H9 (cell line): ENCODE results near the gene CNN3. TPM values are rescaled to one million over a fixed set of nuclear protein-coding genes. Genes with fewer than 3 reads are reported as not detected.

ENCODE experiments used
- DNase-seq: peaks from one replicate; pipeline ENCODE4 v3.0.0-alpha.2; 2017
- H2AFZ ChIP-seq: one replicate; pipeline ENCODE4 v1.6.1; 2013; ENCODE audit warnings: mild to moderate bottlenecking, low read length, control low read depth, moderate library complexity
- H2AK5ac ChIP-seq: 2 replicates; pipeline ENCODE4 v1.6.1; 2013; ENCODE audit warnings: low read length, control low read depth, mixed read lengths; ENCODE audit not compliant: insufficient read length
- H2BK120ac ChIP-seq: one replicate; pipeline ENCODE4 v1.6.1; 2013; ENCODE audit warnings: low read depth, mild to moderate bottlenecking, low read length, control low read depth, inconsistent platforms; ENCODE audit not compliant: poor library complexity, severe bottlenecking
- H2BK12ac ChIP-seq: 2 replicates; pipeline ENCODE4 v1.6.1; 2013; ENCODE audit warnings: low read length, control low read depth, mixed read lengths, low read depth; ENCODE audit not compliant: insufficient read length
- H2BK15ac ChIP-seq: 2 replicates; pipeline ENCODE4 v1.6.1; 2013; ENCODE audit warnings: low read depth, low read length, control low read depth
- H2BK20ac ChIP-seq: one replicate; pipeline ENCODE4 v1.6.1; 2013; ENCODE audit warnings: low read depth, mild to moderate bottlenecking, low read length, control low read depth, inconsistent platforms; ENCODE audit not compliant: poor library complexity, severe bottlenecking
- H2BK5ac ChIP-seq: 2 replicates; pipeline ENCODE4 v1.6.1; 2013; ENCODE audit warnings: low read length, control low read depth, mixed read lengths; ENCODE audit not compliant: insufficient read length
- H3K14ac ChIP-seq: 2 replicates; pipeline ENCODE4 v1.6.1; 2013; ENCODE audit warnings: low read length, control low read depth; ENCODE audit not compliant: insufficient read depth
- H3K18ac ChIP-seq: 2 replicates; pipeline ENCODE4 v1.6.1; 2013; ENCODE audit warnings: low read depth, mild to moderate bottlenecking, mixed read lengths, low read length, control low read depth; ENCODE audit not compliant: insufficient read length
- H3K23ac ChIP-seq: 2 replicates; pipeline ENCODE4 v1.6.1; 2013; ENCODE audit warnings: low read length, control low read depth, mixed read lengths, low read depth; ENCODE audit not compliant: insufficient read length
- H3K23me2 ChIP-seq: 2 replicates; pipeline ENCODE4 v1.6.1; 2013; ENCODE audit warnings: low read depth, mild to moderate bottlenecking, mixed read lengths, low read length, control low read depth; ENCODE audit not compliant: insufficient read length, poor library complexity, severe bottlenecking
- H3K27ac ChIP-seq: 2 replicates; pipeline ENCODE4 v1.5.1; 2013; ENCODE audit warnings: low read length, control low read depth, mixed read lengths, low read depth; ENCODE audit not compliant: insufficient read length
- H3K27me3 ChIP-seq: 2 replicates; pipeline ENCODE4 v1.6.1; 2013; ENCODE audit warnings: low read length, control low read depth, inconsistent platforms; ENCODE audit not compliant: insufficient read depth
- H3K4ac ChIP-seq: 2 replicates; pipeline ENCODE4 v1.6.1; 2013; ENCODE audit warnings: low read depth, mild to moderate bottlenecking, control low read depth, inconsistent platforms, low read length, moderate library complexity
- H3K4me1 ChIP-seq: 2 replicates; pipeline ENCODE4 v1.6.1; 2013; ENCODE audit warnings: low read length, control low read depth, inconsistent platforms; ENCODE audit not compliant: insufficient read depth
- H3K4me2 ChIP-seq: 2 replicates; pipeline ENCODE4 v1.6.1; 2013; ENCODE audit warnings: low read length, control low read depth, mixed read lengths; ENCODE audit not compliant: insufficient read length, insufficient read depth
- H3K56ac ChIP-seq: 2 replicates; pipeline ENCODE4 v1.6.1; 2013; ENCODE audit warnings: low read depth, mild to moderate bottlenecking, mixed read lengths, low read length, control low read depth; ENCODE audit not compliant: insufficient read length
- H3K79me1 ChIP-seq: 2 replicates; pipeline ENCODE4 v1.6.1; 2013; ENCODE audit warnings: low read depth, mild to moderate bottlenecking, moderate library complexity, low read length, control low read depth, inconsistent platforms; ENCODE audit not compliant: insufficient read depth, poor library complexity, severe bottlenecking
- H3K79me2 ChIP-seq: 2 replicates; pipeline ENCODE4 v1.6.1; 2013; ENCODE audit warnings: low read length, control low read depth, inconsistent platforms; ENCODE audit not compliant: insufficient read depth
- H3K9ac ChIP-seq: 2 replicates; pipeline ENCODE4 v1.6.1; 2013; ENCODE audit warnings: low read length, control low read depth, mixed read lengths; ENCODE audit not compliant: insufficient read length; ENCODE audit errors: extremely low read depth
- H3K9me3 ChIP-seq: one replicate; pipeline ENCODE4 v1.6.1; 2013; ENCODE audit warnings: low read depth, low read length, inconsistent platforms; ENCODE audit not compliant: control insufficient read depth
- H3T11ph ChIP-seq: one replicate; pipeline ENCODE4 v1.6.1; 2013; ENCODE audit warnings: mild to moderate bottlenecking, low read length, control low read depth, inconsistent platforms
- H4K20me1 ChIP-seq: one replicate; pipeline ENCODE4 v1.6.1; 2013; ENCODE audit not compliant: control insufficient read depth, insufficient read length, insufficient read depth
- H4K5ac ChIP-seq: 2 replicates; pipeline ENCODE4 v1.6.1; 2013; ENCODE audit warnings: low read depth, mild to moderate bottlenecking, mixed read lengths, low read length, control low read depth; ENCODE audit not compliant: insufficient read length
- H4K8ac ChIP-seq: replicated peaks from 2 replicates; pipeline ENCODE4 v1.6.1; 2013; ENCODE audit warnings: low read length, control low read depth, mixed read lengths, low read depth; ENCODE audit not compliant: insufficient read length
- H4K91ac ChIP-seq: 2 replicates; pipeline ENCODE4 v1.6.1; 2013; ENCODE audit warnings: low read depth, mild to moderate bottlenecking, moderate library complexity, mixed read lengths, low read length, control low read depth; ENCODE audit not compliant: insufficient read length
- H3K27ac Mint-ChIP-seq, 3 experiments: 2 replicates in 2 of 3; 3 replicates in 1 of 3; pipeline ENCODE4 v1.8.0; 2020 to 2021; ENCODE audit warnings: mixed read lengths in 3 of 3, mild to moderate bottlenecking in 1 of 3, moderate library complexity in 1 of 3
- H3K27me3 Mint-ChIP-seq: 2 replicates; pipeline ENCODE4 v1.8.0; 2021; ENCODE audit warnings: low read depth, mild to moderate bottlenecking, moderate library complexity, mixed read lengths
- H3K36me3 Mint-ChIP-seq, 3 experiments: 2 replicates in 2 of 3; 3 replicates in 1 of 3; pipeline ENCODE4 v1.8.0; 2020 to 2021; ENCODE audit warnings: low read depth in 3 of 3, mixed read lengths in 3 of 3; ENCODE audit not compliant: insufficient read depth in 1 of 3
- H3K4me1 Mint-ChIP-seq, 2 experiments: 2 replicates each; pipeline ENCODE4 v1.8.0; 2020; ENCODE audit warnings: mixed read lengths in 2 of 2
- H3K4me3 Mint-ChIP-seq, 2 experiments: 2 replicates in 1 of 2; 3 replicates in 1 of 2; pipeline ENCODE4 v1.8.0; 2020 to 2021; ENCODE audit warnings: mild to moderate bottlenecking in 2 of 2, mixed read lengths in 2 of 2, moderate library complexity in 1 of 2
- H3K9me3 Mint-ChIP-seq, 2 experiments: 2 replicates in 1 of 2; 3 replicates in 1 of 2; pipeline ENCODE4 v1.8.0; 2020; ENCODE audit warnings: mild to moderate bottlenecking in 2 of 2, mixed read lengths in 2 of 2, moderate library complexity in 1 of 2
- CTCF ChIP-seq: fragments of 200-600 bp; sonication (generic); conservative IDR thresholded peaks from 3 replicates; pipeline ENCODE4 v1.8.0; 2021; ENCODE audit warnings: antibody characterized with exemption, mild to moderate bottlenecking
- WGBS: extraction: QIAGEN DNeasy Blood & Tissue Kit; methylation state at CpG from one replicate; pipeline ENCODE4 v1.1.7; 2013; ENCODE audit warnings: missing lambda C conversion rate, low lambda C conversion rate, mixed read lengths; ENCODE audit not compliant: insufficient read length; ENCODE audit errors: extremely low coverage; 5-methylcytosine and 5-hydroxymethylcytosine counted together
- total RNA-seq: library from RNA; stranded (reverse); gene quantifications from 2 replicates; pipeline ENCODE4 v1.2.1, GENCODE V29; 2021

Gene CNN3
- total RNA-seq, 1 experiment from 2014 or later = 279 TPM

GRCh38 chr1:94872771-94873495 lies 54.0 kb downstream of the CNN3 start:
- H2AK5ac ChIP-seq = no peak overlapping the region
- H3K79me2 ChIP-seq = no peaks in the 10 kb centered on the region
- H3T11ph ChIP-seq = no peak overlapping the region
- H2BK20ac ChIP-seq = no peak overlapping the region
- Mint-ChIP-seq H3K4me1 (peaks cover 12% of the 10 kb centered on the region in 2 experiments), H3K9me3 (peaks cover 0 to 3% of the 10 kb centered on the region in 2 experiments; a peak in 1 of 5 replicates), H3K4me3 (no peak overlapping the region), H3K27ac (peak overlapping the region in 1 of 3 experiments; percentile 78; a peak in 1 of 7 replicates), H3K36me3 (peaks cover 0 to 7% (median 5%) of the 10 kb centered on the region in 3 experiments; a peak in 2 of 7 replicates), H3K27me3 (peaks cover 3% of the 10 kb centered on the region)
- no peak overlapping the region for H4K8ac ChIP-seq
- H3K14ac ChIP-seq = no peak overlapping the region
- H4K20me1 ChIP-seq = no peaks in the 10 kb centered on the region
- no peak for TF ChIP-seq CTCF
- no peak overlapping the region for H4K91ac ChIP-seq
- no peaks in the 10 kb centered on the region for H3K9me3 ChIP-seq
- H3K27me3 ChIP-seq = no peaks in the 10 kb centered on the region
- no peak overlapping the region for H2AFZ ChIP-seq
- no CpG with 5 or more reads among the region's 4 CpGs for WGBS
- H3K23ac ChIP-seq = no peak overlapping the region
- H2BK120ac ChIP-seq = no peak overlapping the region
- H3K4me1 ChIP-seq = no peaks in the 10 kb centered on the region
- no peaks in the 10 kb centered on the region for H3K79me1 ChIP-seq
- no peak overlapping the region for H3K27ac ChIP-seq
- H3K18ac ChIP-seq = no peak overlapping the region
- no peak overlapping the region for H2BK12ac ChIP-seq
- H4K5ac ChIP-seq = no peak overlapping the region
- H3K4ac ChIP-seq = no peak overlapping the region
- no peak for DNase-seq
- H3K56ac ChIP-seq = no peak overlapping the region
- H2BK15ac ChIP-seq = no peak overlapping the region
- H3K23me2 ChIP-seq = no peaks in the 10 kb centered on the region
- no peak overlapping the region for H2BK5ac ChIP-seq
- H3K9ac ChIP-seq = no peak overlapping the region
- no peak overlapping the region for H3K4me2 ChIP-seq
